DMS53 treated with DMSO at 0.1 percent for 48 hours (cell line): ENCODE data around the gene CEP78.

ENCODE experiments used
- DNase-seq: peaks from one replicate; lab custom pipeline; 2025; ENCODE audit not compliant: unreplicated experiment; lab: John Stamatoyannopoulos, UW

CEP78 gene

DNA sequence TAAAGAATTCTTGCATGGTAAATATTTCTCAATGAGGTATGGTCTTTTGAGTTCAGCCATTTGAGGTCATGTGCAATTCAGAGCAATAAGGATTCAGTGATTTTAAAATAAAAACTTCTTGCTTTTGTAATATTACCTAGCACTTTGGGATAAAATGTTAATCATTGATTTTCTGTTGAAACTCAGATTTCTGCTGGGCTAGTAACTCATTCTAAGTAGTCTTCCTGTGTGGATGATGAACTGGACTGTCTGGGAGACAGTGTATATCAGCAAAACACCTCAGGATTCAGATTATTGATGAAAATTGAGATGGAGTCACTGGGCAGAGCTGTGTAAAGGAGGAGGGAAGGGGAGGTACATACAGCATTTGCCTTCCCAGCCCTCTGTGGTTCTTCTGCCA is 50.2 kb downstream of the CEP78 start:
- no peak for DNase-seq

DNA sequence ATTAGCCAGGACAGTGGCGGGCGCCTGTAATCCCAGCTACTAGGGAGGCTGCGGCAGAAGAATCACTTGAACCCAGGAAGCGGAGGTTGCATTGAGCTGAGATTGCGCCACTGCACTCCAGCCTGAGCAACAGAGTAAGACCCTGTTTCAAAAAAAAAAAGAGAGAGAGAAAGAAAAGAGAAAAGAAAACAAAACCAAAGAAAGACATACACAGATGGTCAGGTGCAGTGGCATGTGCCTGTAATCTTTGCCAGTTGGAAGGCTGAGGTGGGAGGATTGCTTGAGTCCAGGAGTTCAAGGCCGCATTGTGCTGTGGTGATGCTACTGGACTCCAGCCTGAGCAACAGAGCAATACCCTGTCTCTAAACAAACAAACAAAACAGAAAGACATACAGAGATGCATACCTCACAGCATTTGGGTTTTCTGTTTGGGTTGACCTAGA is 51.1 kb downstream of the CEP78 start:
- no peak for DNase-seq

DNA sequence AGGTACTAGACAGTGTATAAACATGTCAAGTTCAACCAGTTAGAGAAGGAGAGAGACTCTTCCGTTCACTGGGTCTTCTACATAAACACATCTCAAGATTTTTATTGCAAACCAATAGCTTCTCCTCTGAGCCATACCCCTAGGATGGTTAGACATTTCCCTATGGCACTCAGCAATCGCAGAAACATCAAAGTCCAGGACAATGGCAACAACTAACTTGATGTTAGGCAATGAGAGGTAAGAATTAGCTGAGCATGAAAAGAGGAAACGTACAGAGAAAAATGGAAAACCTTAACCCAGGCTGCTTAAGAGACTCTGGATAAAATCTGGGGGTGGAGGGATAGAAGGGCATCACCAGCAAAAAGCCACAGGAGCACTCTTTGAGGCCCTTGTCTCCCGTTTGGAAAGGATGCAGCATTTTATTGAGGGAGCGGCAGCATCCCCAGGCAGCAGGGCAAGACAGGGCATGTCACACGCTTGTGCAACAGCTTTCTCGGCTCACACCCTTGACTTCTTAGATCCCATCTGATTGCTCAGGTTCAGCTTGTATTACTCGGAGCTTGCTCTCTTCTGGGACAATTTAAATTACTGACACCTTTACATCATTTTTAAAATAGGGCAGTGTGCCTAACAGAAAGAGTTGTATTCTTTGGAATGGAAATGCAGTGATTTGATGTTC is 52.5 kb downstream of the CEP78 start:
- no peak for DNase-seq

DNA sequence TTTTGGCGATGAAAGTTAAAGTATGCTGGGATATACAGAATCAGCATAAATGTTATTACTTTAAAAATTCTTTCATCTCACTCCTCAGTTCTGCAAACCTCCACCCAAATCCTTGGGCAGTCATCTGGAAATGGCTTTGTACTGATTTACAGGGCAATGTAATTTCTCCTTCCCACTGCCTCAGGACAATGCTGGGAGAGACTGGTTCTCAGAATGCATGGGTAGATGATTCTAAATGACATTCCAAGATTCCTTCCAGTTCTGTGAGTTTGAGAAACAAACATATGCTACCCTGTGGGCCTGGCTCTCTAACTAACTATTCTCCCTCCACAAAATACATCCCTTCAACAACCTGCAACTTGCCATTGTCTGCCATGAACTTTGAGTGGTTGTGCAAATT is 53.6 kb downstream of the CEP78 start:
- no peak for DNase-seq

GRCh38 chr9:78291240-78291925 is 55.5 kb downstream of the CEP78 start:
- DNase-seq = no peak

DNA sequence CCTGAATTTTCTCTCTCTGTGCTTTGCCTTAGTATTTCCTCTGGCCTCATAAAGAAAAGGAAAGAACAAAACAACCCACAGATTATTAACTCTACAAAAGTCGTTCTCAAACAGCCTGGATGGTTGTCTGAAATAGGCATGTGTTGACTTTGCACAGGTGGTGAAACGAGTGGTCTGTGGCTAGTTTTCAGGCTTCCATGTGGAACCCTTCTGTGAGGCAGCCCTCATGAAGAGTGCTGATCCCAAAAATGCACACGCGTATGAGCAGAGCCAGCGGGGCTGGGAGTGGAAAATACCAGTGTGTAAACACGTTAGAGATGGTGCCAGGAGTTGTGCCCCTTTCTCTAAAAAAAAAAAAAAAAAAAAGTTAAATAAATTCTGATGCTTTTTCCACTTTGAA is 56.2 kb downstream of the CEP78 start:
- DNase-seq = no peak

- DNase-seq = no peak
Measured at GRCh38 chr9:78292716-78293497, 57.0 kb downstream of the CEP78 start.

DNA sequence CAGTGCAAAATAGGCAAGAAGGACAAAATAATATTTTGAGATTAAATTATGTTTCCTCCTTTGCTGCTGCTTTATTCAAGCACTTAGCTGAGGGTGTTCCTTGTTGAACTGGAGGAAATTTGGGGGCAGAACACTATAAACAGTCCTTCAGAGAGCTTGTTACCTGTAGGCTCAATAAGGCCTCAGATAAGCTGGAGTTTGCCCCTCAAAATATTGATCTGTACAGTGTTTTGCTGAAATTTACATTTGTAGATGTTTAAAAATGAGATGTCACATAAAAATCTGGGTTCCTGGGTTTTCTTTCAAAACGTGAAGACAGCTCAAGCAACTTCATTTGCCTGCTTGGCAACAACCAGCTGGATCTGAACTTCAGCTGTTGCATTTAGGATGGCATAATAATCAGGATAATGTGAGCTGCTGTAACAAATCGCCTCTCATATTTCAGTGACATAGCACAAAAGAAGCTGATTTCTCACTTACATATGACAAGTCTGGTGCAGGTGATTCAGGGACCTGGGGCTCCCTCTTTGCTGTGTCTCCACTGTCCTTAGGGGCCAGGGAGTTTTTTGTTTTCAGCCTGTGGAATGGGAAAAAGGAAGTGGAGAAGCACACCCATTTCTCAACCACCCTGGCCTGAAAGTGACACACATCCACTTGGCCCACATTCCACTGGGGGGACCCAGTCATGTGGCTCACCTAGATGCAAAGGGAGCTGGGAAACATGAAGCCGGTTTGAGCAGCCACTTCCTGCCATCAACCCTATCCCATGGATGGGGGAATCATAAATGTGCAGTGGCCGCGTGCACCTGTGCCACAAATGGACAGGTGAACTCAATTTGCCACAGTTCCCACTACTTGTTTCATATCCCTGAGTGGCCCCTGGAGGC is 58.7 kb downstream of the CEP78 start:
- DNase-seq = no peak

DNA sequence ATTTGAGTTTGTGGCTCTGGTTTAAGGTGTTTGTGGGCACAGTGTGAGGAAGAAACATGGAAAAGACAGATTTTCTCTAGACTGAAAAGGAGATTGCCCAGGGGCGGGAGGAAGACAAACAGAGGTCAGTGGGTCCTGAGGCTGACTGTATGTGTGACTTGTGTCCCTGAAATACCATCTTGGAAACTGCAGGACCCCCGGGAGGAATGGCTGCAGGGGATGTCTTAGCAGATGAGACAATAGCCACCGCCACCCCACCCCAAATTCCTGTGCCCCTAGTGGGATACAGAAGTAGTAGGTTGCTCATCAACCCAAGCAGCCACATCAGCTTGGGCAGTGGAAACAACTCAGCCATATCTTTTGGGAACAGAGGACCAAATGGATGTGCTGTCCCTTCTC is 59.3 kb downstream of the CEP78 start:
- no peak for DNase-seq

- DNase-seq = no peak
Measured at GRCh38 chr9:78295731-78296130, 59.9 kb downstream of the CEP78 start.

- peak; percentile 39 for DNase-seq
Measured at GRCh38 chr9:78296201-78296892, 60.5 kb downstream of the CEP78 start.

DNA sequence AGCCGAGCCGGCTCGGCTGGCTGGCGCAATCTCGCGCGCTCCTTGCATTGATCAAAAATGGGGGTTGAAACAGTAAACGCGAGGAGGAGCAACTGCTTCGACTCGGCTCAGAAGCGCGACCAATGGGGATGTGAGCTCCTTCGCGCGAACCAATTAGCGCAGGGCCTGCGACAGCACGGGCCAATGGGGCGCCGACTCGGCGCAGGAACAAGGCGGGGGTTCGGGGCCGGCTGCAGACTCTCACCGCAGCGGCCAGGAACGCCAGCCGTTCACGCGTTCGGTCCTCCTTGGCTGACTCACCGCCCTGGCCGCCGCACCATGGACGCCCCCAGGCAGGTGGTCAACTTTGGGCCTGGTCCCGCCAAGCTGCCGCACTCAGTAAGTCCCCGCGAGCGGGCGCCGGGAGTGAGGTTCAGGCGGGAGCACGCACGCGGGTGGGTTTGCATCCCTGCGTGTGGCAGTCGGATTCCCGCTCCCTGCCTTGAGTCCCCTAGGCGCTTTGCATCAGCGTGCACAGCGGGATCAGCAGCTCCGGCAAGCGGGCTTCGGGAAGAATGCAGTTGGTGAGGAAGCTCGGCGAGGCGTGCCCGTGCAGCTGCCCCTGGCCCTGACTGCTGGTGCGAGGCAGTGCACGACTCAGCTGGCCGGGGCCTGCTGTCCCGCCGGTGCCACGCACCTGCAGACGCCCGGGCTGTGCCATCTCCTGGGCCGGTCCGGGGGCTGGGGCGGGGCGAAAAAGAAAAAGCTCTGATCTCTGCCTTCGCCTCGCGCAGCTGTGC is 61.2 kb downstream of the CEP78 start, which contains the start of gene PSAT1:
Gene PSAT1 (plus strand): TSS at position 233 of the 779 bp plus-strand sequence. CDS start 86 bp downstream, at position 319.
- peak; percentile 85 for DNase-seq

GRCh38 chr9:78297672-78297961 is 61.7 kb downstream of the CEP78 start:
- DNase-seq = no peak

GRCh38 chr9:78298046-78298765 is 62.3 kb downstream of the CEP78 start:
- DNase-seq = no peak

DNA sequence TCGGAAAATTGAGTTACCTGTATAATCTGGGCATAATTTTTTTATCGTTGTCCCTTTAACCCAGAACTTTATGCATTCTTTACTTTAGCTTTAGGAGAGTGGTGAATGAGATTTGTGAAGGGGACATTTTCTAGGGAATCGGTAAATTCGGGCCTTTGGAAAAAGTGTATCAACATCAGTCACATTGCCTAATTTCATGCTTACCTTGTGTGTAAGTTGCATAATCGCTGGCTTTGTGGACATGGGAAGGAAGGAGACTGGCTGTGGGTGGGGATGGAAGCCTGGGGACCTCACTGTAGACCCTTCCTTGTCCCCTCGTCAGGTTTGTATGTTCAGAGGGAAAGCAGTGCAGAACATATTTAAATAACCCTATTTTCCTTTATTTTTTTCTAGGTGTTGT is 64.3 kb downstream of the CEP78 start:
- DNase-seq = no peak

GRCh38 chr9:78301466-78301865 is 65.6 kb downstream of the CEP78 start:
- DNase-seq = no peak

DNA sequence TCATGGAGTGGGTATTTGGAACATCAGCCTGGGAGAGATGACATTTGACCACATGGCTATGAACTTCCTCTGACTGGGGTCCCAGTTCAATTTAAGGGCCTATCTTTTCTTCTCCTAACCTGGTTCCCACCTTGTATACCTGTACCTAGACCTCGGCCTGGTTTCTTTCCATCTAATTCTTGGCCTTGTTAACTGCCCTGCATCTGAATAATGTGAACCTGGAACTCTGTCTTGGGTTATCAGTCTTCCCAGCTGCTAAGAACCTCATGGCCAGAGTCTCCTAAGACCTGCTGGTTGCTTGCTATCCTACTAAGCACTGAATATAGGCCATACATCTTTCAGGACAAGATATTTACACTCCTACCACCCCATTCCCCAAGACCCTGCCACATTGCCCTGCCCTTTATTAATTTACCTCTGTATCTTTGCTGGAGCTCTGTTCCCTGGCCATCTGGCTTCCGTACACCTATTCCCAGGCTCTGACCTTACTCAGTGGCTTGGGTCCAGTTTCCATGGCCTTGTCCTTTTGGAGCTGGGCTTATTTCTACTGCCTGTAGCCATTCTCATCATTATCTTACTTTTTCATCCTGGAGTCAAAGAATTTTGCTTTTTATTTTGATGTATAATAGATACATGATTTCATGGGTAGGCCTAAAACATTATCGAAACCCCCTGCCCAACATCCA is 67.6 kb downstream of the CEP78 start:
- DNase-seq = no peak

DNA sequence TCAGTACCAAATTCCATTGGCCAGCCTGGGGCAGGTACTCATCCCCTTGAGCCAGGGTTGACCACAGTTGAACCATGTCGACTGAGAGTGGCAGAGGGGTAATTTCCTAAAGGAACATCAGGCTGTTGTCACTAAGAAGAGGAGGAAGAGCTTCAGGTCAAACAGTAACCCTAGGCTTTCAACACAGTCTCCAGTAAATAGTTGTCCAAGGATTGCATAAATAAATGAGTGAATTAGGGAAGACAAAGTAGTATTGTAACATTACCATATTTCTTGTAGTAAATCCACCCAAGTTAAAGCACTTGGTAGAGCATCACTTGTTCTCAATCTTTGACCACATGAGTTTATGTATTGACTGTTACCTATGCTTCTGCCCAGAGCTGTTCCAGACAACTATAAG is 68.5 kb downstream of the CEP78 start:
- no peak for DNase-seq
